Endothelial cell of umbilical vein (primary cell): ENCODE measurements around the gene HTR1E. TPM values are rescaled to one million over a fixed set of nuclear protein-coding genes. Genes with fewer than 3 reads are reported as not detected.

Source experiments
- BruUV-seq: library from RNA; stranded (reverse); fragments of 400-500 nt; replicated peaks from 2 replicates; lab custom pipeline; 2021; lab: Mats Ljungman, UMichigan
- CTCF ChIA-PET: fragments of 300-600, 350-600 bp; sonication (Branson Sonifier 250); formaldehyde crosslinking; loops from one replicate; lab custom pipeline; 2021; ENCODE audit warnings: antibody characterized with exemption, inconsistent platforms; lab: Charles Lee
- POLR2A ChIA-PET: fragments of 300-600, 350-600 bp; sonication (Branson Sonifier 250); formaldehyde crosslinking; loops from one replicate; lab custom pipeline; 2021; ENCODE audit warnings: antibody characterized with exemption, inconsistent platforms; lab: Charles Lee
- DNase-seq: peaks from one replicate; pipeline ENCODE4 v3.0.0-alpha.2; 2011; ENCODE audit warnings: low read depth, low spot score
- FAIRE-seq: peaks from 2 replicates; lab custom pipeline; 2011; peaks lifted over from hg19 to GRCh38; lab: Jason Lieb, UNC
- H2AFZ ChIP-seq: 2 replicates; pipeline ENCODE4 v1.6.0; 2012; ENCODE audit warnings: low read depth, low read length, control low read depth, inconsistent platforms
- H3K27ac ChIP-seq: 2 replicates; pipeline ENCODE4 v1.5.1; 2011; ENCODE audit warnings: low read depth, mild to moderate bottlenecking, control low read depth, low read length, moderate library complexity; ENCODE audit not compliant: insufficient read depth
- H3K27me3 ChIP-seq, 2 experiments: 2 replicates each; pipeline versions ENCODE4 v1.6.0 to v1.6.1; 2011; ENCODE audit warnings: low read length in 2 of 2, mixed read lengths in 1 of 2; ENCODE audit not compliant: control insufficient read depth in 2 of 2, insufficient read depth in 2 of 2
- H3K36me3 ChIP-seq, 2 experiments: 2 replicates in 1 of 2; 3 replicates in 1 of 2; pipeline ENCODE4 v1.5.1; 2011; ENCODE audit warnings: low read length in 2 of 2, mild to moderate bottlenecking in 1 of 2, moderate library complexity in 1 of 2; ENCODE audit not compliant: control insufficient read depth in 2 of 2, insufficient read depth in 2 of 2; ENCODE audit errors: extremely low read depth in 1 of 2
- H3K4me1 ChIP-seq: 3 replicates; pipeline ENCODE4 v1.5.1; 2011; ENCODE audit warnings: mild to moderate bottlenecking, low read length; ENCODE audit not compliant: control insufficient read depth, insufficient read depth; ENCODE audit errors: extremely low read depth
- H3K4me2 ChIP-seq: 2 replicates; pipeline ENCODE4 v1.6.1; 2011; ENCODE audit warnings: low read length, control low read depth, mixed read lengths; ENCODE audit not compliant: insufficient read depth
- H3K4me3 ChIP-seq, 3 experiments: fragments of 200-600 bp in 1 of 3; sonication (generic), shearing (Covaris generic) in 1 of 3; replicated peaks in 1 of 3; 2 replicates each; pipeline ENCODE4 v1.5.1; 2011 to 2016; ENCODE audit warnings: control low read depth in 3 of 3, low read length in 3 of 3, mild to moderate bottlenecking in 2 of 3, inconsistent platforms in 1 of 3, low read depth in 1 of 3, moderate library complexity in 1 of 3; ENCODE audit not compliant: insufficient read depth in 1 of 3
- H3K79me2 ChIP-seq: 2 replicates; pipeline ENCODE4 v1.6.0; 2012; ENCODE audit warnings: low read length, inconsistent platforms; ENCODE audit not compliant: control insufficient read depth, insufficient read depth
- H3K9ac ChIP-seq: replicated peaks from 2 replicates; pipeline ENCODE3; 2011; ENCODE audit warnings: low read length, control low read depth; ENCODE audit not compliant: insufficient read depth; ENCODE audit errors: extremely low read depth
- H3K9me1 ChIP-seq: replicated peaks from 3 replicates; pipeline ENCODE4 v1.6.0; 2011; ENCODE audit warnings: mild to moderate bottlenecking, low read length; ENCODE audit not compliant: control insufficient read depth, insufficient read depth; ENCODE audit errors: extremely low read depth
- H3K9me3 ChIP-seq: replicated peaks from 2 replicates; pipeline ENCODE4 v1.5.1; 2012; ENCODE audit warnings: low read length, inconsistent platforms; ENCODE audit not compliant: control insufficient read depth, insufficient read depth
- H4K20me1 ChIP-seq: replicated peaks from 2 replicates; pipeline ENCODE3; 2011; ENCODE audit warnings: mild to moderate bottlenecking, low read length; ENCODE audit not compliant: control insufficient read depth, insufficient read depth; ENCODE audit errors: extremely low read depth
- EZH2 ChIP-seq: IDR thresholded peaks from 2 replicates; pipeline ENCODE4 v1.6.1; 2012; ENCODE audit warnings: borderline replicate concordance, low read depth, mild to moderate bottlenecking, moderate library complexity, low read length, inconsistent platforms; ENCODE audit not compliant: severe bottlenecking
- GATA2 ChIP-seq: IDR thresholded peaks from 2 replicates; pipeline ENCODE4 v1.7.0; 2011; ENCODE audit warnings: low read depth, mild to moderate bottlenecking, moderate library complexity, mixed read lengths, low read length; ENCODE audit not compliant: insufficient read length, insufficient read depth
- JUN ChIP-seq: IDR thresholded peaks from 2 replicates; pipeline ENCODE4 v1.6.1; 2011; ENCODE audit warnings: borderline replicate concordance, low read depth; ENCODE audit not compliant: insufficient read length, insufficient read depth
- MYC ChIP-seq: IDR thresholded peaks from one replicate; pipeline ENCODE4 v1.6.1; 2011; ENCODE audit warnings: mild to moderate bottlenecking, low read depth, low read length
- POLR2A ChIP-seq: IDR thresholded peaks from 2 replicates; pipeline ENCODE4 v1.6.1; 2012; ENCODE audit warnings: low read depth, mild to moderate bottlenecking, control low read depth, low read length
- POLR2AphosphoS5 ChIP-seq: IDR thresholded peaks from 2 replicates; pipeline ENCODE4 v1.6.1; 2012; ENCODE audit warnings: low read depth, mild to moderate bottlenecking, control low read depth, low read length, moderate library complexity; ENCODE audit not compliant: insufficient read depth
- dilution Hi-C: fragments of 300-500 bp; cut with MboI; formaldehyde crosslinking; loops from one replicate; pipeline ENCODE4 v1.15.0; 2019; ENCODE audit warnings: low sequenced_read_pairs; ENCODE audit not compliant: extremely low pct_ligation_motif_present
- intact Hi-C: fragments of 100-400 bp; cut with micrococcal nuclease; formaldehyde crosslinking; loops from one replicate; pipeline ENCODE4 v1.10.0; 2022
- polyA plus RNA-seq, 4 experiments: library from polyadenylated mRNA; depleted of rRNA in 3 of 4; stranded (reverse) in 3 of 4; unstranded in 1 of 4; fragments of >200 nt; gene quantifications; 2 replicates each; pipeline versions ENCODE4 v1.2.1 to v1.2.3, GENCODE V29; 2011 to 2012; ENCODE audit warnings: missing spikeins in 1 of 4
- total RNA-seq: library from RNA; stranded (reverse); gene quantifications from 2 replicates; pipeline ENCODE4 v1.2.3, GENCODE V29; 2021
- TF ChIP-seq, protein P1 (sequence below), 2 donors: IDR thresholded peaks; 1 replicate in 1 of 2; 2 replicates in 1 of 2; pipeline ENCODE4 v1.5.1; 2011; ENCODE audit warnings: low read length in 2 of 2, mild to moderate bottlenecking in 2 of 2, moderate library complexity in 2 of 2, control low read depth in 1 of 2, inconsistent platforms in 1 of 2, low read depth in 1 of 2; ENCODE audit not compliant: insufficient read depth in 1 of 2; ENCODE audit errors: extremely low read depth in 1 of 2
- TF ChIP-seq, protein P2 (sequence below): IDR thresholded peaks from 2 replicates; pipeline ENCODE4 v1.6.1; 2011; ENCODE audit not compliant: insufficient read depth, insufficient read length

Gene HTR1E
- total and polyA plus RNA-seq, 2 donors (not counting 3 experiments of a cell fraction or from before 2014, with no cell fraction given), result not detected

DNA sequence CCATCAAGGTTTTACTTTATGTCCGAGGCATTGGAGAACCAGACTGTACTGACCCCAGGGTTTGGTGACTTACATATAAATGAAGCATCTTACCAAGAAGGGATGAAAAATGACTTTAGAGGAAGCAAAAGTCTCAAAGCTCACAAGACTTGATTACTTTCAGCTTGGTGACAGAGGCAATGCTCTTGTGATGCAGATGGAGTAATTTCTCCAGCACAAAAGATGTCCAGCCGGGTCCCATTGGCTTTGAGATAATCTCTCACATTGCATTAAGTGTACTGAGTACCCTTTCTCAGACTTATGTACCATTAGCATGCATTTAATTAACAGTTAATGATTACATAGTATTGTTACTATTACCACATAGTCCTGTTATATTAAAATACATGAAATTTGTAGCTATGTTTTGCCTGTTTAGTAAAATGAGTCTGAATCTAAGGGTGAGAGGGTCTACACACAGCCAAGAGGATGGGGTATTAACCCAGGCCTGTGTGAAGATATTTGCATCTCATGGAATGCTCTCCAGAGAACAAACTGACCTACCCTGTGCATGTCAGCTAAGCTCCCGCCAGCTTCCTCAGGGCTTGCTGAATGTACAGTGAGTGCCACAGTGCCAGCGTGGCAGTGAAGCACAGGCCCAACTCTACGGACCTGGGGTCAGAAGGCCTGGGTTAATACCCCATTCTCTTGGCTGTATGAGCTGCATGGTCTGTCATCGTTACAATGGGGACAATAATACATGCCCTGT, 5.6 kb downstream of the HTR1E start:
- no peaks in the 10 kb centered on the region for H3K4me1 ChIP-seq
- H4K20me1 ChIP-seq, result no peaks in the 10 kb centered on the region
- no peaks in the 10 kb centered on the region for H3K36me3 ChIP-seq
- FAIRE-seq (no peak), DNase-seq (no peak)
- H3K27me3 ChIP-seq, result peaks cover 8 to 13% of the 10 kb centered on the region in 2 experiments
- ChIA-PET POLR2A (no interaction called here), CTCF (interaction anchor here (0.9 kb wide), 1 partner anchor 9 kb away, joined by 3 read pairs; no protein-coding TSS in a partner anchor)
- no TSS peak for BruUV-seq
- no peak overlapping the region for H3K4me2 ChIP-seq
- H3K9me1 ChIP-seq, result no peaks in the 10 kb centered on the region
- TF ChIP-seq EZH2, result no peak
- no peak for TF ChIP-seq GATA2
- TF ChIP-seq POLR2AphosphoS5, result no peak
- TF ChIP-seq MYC, result no peak
- TF ChIP-seq, protein P1, sequence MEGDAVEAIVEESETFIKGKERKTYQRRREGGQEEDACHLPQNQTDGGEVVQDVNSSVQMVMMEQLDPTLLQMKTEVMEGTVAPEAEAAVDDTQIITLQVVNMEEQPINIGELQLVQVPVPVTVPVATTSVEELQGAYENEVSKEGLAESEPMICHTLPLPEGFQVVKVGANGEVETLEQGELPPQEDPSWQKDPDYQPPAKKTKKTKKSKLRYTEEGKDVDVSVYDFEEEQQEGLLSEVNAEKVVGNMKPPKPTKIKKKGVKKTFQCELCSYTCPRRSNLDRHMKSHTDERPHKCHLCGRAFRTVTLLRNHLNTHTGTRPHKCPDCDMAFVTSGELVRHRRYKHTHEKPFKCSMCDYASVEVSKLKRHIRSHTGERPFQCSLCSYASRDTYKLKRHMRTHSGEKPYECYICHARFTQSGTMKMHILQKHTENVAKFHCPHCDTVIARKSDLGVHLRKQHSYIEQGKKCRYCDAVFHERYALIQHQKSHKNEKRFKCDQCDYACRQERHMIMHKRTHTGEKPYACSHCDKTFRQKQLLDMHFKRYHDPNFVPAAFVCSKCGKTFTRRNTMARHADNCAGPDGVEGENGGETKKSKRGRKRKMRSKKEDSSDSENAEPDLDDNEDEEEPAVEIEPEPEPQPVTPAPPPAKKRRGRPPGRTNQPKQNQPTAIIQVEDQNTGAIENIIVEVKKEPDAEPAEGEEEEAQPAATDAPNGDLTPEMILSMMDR (IDR thresholded peaks at IDR 0.05; ENCODE audit: extremely low read depth in 1 of 2, insufficient read depth in 1 of 2, low read depth in 1 of 2, low read length in 2 of 2), result no peak
- no peak for TF ChIP-seq JUN
- no peak for TF ChIP-seq POLR2A
- TF ChIP-seq, protein P2, sequence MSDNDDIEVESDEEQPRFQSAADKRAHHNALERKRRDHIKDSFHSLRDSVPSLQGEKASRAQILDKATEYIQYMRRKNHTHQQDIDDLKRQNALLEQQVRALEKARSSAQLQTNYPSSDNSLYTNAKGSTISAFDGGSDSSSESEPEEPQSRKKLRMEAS, result no peak
- H3K4me3 ChIP-seq, result no peak overlapping the region
- H3K9ac ChIP-seq, result no peak overlapping the region
- no peaks in the 10 kb centered on the region for H3K79me2 ChIP-seq
- intact Hi-C loops (no loop called here), dilution Hi-C loops (no loop called here)
- no peaks in the 10 kb centered on the region for H3K9me3 ChIP-seq
- no peak overlapping the region for H3K27ac ChIP-seq
- H2AFZ ChIP-seq, result no peak overlapping the region
